Measurements from ENCODE around the gene SSBP2.
"Not testable (repeated sequence)": the region's sequence is repeated elsewhere in the genome, so short reads cannot be mapped to it uniquely, and the experiment has no call there.

SSBP2 gene

GRCh38 chr5:81517462-81517861 is 233.4 kb downstream of the SSBP2 start:
- DNase-seq, result no peak

- DNase-seq, result no peak
Observed at GRCh38 chr5:81516091-81516490, 234.8 kb downstream of the SSBP2 start.

DNA sequence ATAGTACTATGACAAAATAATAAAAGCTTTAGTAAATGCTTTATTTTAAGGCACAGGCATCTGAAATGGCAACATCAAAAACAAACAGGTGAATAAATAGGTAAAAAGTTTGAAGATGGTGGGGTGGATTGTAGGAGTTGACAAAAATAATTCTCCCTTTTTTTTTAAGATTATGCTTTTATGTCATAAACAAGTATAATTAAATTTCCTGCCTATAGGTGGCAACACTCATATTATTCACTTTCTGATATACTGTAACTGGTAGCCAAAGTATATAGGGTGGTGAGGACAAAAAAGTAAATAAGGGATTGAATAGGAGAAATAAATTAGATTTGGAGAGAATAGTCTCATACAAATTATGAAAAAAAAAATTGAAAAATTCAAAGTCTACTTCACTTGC is 236.9 kb downstream of the SSBP2 start:
- DNase-seq, result no peak

DNA sequence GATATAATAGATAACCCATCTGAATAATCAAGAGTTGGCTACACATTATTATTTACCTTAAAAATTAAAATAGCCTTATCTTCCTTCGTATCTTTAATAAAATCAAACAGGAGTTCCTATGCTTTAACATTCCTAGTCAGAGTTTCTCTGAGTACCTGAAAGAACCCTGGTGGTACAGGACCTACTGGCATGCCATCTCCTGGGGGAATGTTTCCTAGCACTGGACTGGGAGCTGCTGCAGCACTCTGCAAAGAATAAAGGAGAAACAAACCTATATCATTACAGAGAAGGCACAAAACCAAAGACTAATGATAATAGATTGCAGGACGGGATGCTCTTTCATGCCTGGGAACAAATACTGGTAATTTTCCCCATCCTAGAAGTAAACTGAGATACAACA is 237.4 kb downstream of the SSBP2 start:
- DNase-seq, result no peak

GRCh38 chr5:81506900-81507588 is 243.9 kb downstream of the SSBP2 start:
- peak; percentile 8 for DNase-seq

- DNase-seq, result no peak
Observed at GRCh38 chr5:81506378-81506777, 244.5 kb downstream of the SSBP2 start.

- no peak for DNase-seq
Observed at GRCh38 chr5:81505672-81506071, 245.2 kb downstream of the SSBP2 start.

- not testable (repeated sequence) for DNase-seq
Observed at GRCh38 chr5:81503602-81504001, 247.3 kb downstream of the SSBP2 start.

DNA sequence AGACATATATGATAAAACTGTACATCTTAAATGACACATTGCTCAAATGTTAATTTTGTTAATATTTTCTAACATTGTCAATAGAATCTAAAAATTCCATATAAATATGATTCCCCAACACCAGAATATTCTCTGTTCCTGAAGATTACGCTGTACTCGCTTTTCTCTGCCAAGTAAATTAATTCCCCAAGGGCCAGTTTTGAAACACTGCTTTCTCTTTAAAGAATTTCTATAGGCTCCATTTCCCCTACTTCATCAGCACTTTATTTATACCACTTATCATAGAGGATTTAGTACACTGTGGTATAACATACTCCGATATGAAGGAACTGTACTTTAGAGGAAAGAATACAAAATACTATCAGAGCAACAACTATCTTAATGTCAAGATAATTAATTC is 255.6 kb downstream of the SSBP2 start:
- no peak for DNase-seq

DNA sequence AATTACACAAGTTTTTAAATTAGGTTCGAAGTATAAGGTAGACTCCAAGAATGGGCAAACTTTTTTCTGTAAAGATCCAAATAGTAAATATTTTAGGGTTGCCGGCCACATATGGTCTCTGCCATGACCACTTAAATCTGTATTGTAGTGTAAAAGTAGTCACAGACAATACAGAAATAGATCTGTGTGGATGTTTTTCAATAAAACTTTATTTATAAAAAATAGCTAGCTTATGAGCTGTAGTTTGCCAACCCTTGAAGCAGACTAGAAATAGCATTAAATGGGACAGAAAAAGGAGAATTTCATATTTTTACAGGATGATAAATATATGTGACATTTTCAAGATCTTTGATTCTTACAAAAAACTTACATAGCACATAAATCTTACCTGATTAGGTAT is 262.0 kb downstream of the SSBP2 start:
- no peak for DNase-seq

- DNase-seq, result no peak
Observed at GRCh38 chr5:81486711-81487110, 264.2 kb downstream of the SSBP2 start.

DNA sequence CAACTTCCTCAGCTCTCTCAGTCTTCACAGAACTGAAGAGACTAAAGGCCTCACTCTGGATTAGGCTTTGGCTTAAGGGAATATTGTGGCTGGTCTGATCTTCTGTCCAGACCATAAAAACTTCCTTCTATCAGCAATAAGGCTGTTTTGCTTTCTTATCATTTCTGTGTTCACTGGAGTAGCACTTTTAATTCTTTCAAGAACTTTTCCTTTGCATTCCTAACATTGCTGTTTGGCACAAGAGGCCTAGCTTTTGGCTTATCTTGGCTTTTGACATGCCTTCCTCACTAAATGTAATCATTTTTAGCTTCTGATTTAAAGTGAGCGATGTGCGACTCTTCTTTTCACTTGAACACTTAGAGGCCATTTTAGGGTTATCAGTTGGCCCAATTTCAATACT is 268.3 kb downstream of the SSBP2 start:
- no peak for DNase-seq

- DNase-seq, result not testable (repeated sequence)
Observed at GRCh38 chr5:81473395-81473794, 277.5 kb downstream of the SSBP2 start.

- no peak for DNase-seq
Observed at GRCh38 chr5:81469676-81470075, 281.2 kb downstream of the SSBP2 start.

DNA sequence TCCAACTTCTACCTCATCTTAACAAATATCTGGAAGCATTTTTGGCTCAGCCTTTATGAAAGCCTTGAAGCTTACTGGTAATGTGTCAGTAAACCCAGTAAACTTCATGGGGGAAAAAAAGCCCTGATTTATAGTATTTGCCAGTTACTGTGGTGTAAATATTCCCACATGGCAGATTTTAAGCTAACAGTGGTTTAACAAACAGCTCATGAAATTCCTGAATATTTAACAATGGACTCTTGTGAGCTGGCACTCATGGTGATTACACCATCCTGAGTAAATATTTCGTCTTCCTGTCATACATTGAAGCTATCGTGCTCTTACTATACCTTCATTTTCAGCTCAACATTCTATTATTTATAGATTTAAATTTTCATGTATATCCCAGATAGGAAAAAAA is 300.0 kb downstream of the SSBP2 start:
- DNase-seq, result no peak

DNA sequence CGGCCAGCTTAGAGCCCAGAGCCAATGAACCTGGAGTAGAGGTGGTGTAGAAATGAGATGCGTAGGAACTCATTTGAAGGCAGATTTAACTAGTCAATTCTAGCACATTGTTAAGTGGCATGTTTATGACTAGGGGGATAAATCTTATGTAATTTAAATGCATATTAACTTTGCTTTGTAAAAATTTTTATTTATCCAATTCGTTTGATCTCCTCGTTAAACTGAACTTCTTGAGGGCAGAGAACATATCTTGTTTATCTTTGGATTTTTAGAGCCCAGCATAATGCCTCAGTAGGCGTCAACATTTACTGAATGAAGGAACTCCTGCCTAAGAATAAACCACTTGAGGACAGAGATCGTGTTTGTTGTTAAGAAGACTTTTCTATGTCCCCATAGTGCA is 315.9 kb downstream of the SSBP2 start:
- DNase-seq, result no peak

- DNase-seq, result no peak
Observed at GRCh38 chr5:81429985-81430384, 320.9 kb downstream of the SSBP2 start.

GRCh38 chr5:81429363-81429762 is 321.5 kb downstream of the SSBP2 start:
- DNase-seq, result no peak

DNA sequence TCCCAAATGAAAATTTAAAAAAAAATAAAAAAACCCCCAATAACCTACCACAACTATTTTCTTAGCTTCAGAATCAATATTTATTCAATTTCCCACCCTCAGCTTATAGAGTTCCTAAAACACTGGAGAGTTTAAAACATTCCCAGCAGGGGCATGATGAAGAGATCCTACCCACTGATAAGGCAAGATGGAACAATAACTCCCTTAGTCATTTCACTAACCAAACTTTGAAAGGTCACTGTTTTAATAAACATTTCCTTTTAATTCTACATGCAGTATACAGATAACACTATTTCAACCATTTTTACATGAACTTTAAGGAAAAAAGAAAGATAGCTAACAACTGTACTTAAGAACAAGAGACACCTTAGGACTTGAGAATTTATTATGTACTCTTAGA is 322.0 kb downstream of the SSBP2 start:
- DNase-seq, result no peak

DNA sequence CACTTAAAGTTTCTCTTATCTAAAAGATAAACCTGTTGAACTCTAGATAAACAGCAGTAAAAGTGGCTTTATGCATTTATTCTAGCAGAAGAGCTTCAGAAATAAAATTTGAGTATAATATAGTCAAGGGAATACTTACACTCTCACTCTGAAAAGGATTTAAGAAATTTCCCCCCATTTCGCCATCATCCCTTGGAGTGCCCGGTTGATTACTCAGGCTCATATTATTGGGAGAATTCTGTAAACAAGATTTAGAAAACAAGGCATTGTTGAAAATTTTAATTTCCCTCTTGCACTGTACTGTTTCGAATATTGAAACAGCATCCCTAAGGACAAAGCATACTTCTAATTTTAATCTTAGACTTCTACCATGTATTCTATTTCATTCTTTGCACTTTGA is 322.5 kb downstream of the SSBP2 start:
- DNase-seq, result no peak

DNA sequence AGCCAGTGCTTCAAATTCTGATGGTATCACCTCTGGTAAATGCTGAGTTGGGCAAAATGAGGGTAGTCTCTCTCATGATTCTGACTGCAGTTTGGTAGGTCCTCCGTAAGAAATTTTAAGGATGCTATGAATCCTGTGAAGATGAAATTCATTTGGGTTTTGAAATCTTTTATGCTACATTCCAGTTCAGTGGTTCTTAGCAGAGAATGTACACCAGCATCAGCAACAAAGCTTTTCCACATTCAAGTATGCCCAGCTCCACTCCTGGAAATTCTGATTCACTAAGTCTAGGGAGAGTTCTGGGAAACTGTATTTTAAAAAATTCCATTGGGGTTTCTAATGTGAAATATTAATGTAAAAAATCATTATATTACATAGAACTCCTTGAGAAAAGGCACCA is 323.3 kb downstream of the SSBP2 start:
- no peak for DNase-seq

- no peak for DNase-seq
Observed at GRCh38 chr5:81426359-81427030, 324.4 kb downstream of the SSBP2 start.

DNA sequence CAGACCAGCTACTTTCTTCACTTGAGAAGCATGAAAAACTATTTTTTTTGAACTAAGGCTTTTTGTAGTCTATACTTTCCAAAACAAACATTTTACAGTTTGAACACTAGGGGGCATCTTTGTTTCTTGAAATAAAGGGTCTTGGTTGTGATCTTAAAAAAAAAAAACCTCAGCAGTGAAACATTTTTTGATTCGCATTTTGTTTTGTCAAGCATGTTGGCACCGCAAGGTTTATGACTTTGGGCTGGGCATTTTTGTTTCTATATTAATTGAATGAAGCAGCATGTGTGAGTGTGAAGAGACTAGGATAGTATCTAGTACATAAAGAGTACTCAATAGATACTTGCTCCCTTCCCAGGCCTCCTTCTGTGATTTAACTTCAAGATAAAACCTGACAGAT is 325.3 kb downstream of the SSBP2 start:
- DNase-seq, result no peak

GRCh38 chr5:81424728-81425127 is 326.2 kb downstream of the SSBP2 start:
- DNase-seq, result no peak

GRCh38 chr5:81422671-81423070 is 328.2 kb downstream of the SSBP2 start:
- no peak for DNase-seq
